ENCODE measurements around the gene PMVK. TPM values are rescaled to one million over a fixed set of nuclear protein-coding genes. Genes with fewer than 3 reads are reported as not detected.

PMVK gene
- total RNA-seq, 1 experiment from 2014 or later, result 26.8 TPM

DNA sequence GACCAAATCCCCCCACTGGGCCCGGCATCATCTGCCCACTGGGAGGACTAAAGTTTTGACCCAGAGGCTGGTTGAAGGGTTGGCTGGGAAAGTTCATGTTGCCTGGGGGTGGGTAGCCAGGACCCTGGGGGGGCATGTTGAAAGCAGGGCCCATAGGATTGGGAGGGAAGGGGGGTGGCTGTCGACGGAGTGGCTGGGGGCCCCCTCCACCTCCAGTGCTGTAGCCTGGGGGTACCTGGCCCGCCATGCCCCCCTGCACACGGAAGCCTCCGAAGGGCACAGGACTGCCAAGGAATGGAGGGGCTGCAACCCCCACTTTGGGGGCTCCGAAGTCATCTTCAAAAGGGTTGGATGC lies 22.9 kb upstream of the PMVK start (continued):
- TF ChIP-seq, protein P1, sequence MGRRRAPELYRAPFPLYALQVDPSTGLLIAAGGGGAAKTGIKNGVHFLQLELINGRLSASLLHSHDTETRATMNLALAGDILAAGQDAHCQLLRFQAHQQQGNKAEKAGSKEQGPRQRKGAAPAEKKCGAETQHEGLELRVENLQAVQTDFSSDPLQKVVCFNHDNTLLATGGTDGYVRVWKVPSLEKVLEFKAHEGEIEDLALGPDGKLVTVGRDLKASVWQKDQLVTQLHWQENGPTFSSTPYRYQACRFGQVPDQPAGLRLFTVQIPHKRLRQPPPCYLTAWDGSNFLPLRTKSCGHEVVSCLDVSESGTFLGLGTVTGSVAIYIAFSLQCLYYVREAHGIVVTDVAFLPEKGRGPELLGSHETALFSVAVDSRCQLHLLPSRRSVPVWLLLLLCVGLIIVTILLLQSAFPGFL (CRISPR knock-in tag; IDR thresholded peaks at IDR 0.05; ENCODE audit: borderline replicate concordance), result no peak
- TF ChIP-seq CREB1 (CRISPR knock-in tag; IDR thresholded peaks at IDR 0.05), result no peak
- TF ChIP-seq ZNF671 (CRISPR knock-in tag; IDR thresholded peaks at IDR 0.05), result no peak
- no peak for TF ChIP-seq NR2C2 (CRISPR knock-in tag; IDR thresholded peaks at IDR 0.05)
- TF ChIP-seq, protein P2, sequence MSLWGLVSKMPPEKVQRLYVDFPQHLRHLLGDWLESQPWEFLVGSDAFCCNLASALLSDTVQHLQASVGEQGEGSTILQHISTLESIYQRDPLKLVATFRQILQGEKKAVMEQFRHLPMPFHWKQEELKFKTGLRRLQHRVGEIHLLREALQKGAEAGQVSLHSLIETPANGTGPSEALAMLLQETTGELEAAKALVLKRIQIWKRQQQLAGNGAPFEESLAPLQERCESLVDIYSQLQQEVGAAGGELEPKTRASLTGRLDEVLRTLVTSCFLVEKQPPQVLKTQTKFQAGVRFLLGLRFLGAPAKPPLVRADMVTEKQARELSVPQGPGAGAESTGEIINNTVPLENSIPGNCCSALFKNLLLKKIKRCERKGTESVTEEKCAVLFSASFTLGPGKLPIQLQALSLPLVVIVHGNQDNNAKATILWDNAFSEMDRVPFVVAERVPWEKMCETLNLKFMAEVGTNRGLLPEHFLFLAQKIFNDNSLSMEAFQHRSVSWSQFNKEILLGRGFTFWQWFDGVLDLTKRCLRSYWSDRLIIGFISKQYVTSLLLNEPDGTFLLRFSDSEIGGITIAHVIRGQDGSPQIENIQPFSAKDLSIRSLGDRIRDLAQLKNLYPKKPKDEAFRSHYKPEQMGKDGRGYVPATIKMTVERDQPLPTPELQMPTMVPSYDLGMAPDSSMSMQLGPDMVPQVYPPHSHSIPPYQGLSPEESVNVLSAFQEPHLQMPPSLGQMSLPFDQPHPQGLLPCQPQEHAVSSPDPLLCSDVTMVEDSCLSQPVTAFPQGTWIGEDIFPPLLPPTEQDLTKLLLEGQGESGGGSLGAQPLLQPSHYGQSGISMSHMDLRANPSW (CRISPR knock-in tag; conservative IDR thresholded peaks at IDR 0.05; ENCODE audit: low read depth), result no peak

DNA sequence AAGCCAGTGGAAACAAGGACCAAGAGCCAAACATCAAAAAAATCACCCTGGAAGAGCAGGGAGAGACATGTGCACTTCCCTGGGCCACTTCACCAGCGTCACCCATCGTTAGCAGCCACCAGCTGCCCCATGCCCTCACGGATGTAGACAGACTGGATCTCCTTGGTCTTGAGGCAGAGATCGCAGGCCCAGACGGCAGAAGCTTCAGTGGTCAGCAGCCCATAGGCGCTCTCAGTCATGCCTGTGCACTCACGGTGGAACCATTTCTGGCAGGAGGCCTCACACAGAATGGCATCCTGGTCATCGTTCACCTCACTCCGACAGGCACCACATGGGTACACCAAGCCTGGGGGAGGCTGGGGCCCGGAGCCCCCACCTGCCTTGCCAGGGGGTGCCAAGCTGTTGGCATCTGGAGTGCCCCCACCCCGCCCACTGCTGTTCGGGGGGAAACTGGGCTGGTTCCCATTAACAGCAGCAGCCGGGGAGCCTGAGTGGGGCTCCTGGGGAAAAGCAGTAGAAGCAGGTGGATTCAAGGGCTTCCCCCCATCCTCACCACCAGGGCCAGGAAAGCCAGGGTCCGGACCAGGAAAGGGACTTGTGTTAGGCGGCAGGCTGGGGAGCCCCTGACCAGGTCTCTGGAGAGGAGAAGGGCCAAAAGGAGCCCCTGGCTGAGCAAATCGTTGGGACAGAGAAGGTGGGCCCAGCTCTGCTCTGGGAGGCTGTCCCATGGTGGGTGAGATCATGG lies 22.3 kb upstream of the PMVK start:
- H3K36me3 Mint-ChIP-seq, result peaks cover 21% of the 10 kb centered on the region
- DNase-seq (ENCODE audit: low spot score) (no peak), ATAC-seq (no peak)
- TF ChIP-seq ATF1 (CRISPR knock-in tag; IDR thresholded peaks at IDR 0.05) (no peak), NR1H2 (CRISPR knock-in tag; IDR thresholded peaks at IDR 0.05) (no peak), SP1 (CRISPR knock-in tag; conservative IDR thresholded peaks at IDR 0.05) (no peak), ZNF671 (CRISPR knock-in tag; IDR thresholded peaks at IDR 0.05) (no peak), HMGA2 (CRISPR knock-in tag; IDR thresholded peaks at IDR 0.05) (no peak), ZNF138 (CRISPR knock-in tag; conservative IDR thresholded peaks at IDR 0.05) (no peak), TP53 (CRISPR knock-in tag; IDR thresholded peaks at IDR 0.05) (no peak), TCF7 (CRISPR knock-in tag; IDR thresholded peaks at IDR 0.05; ENCODE audit: low read depth) (no peak), ELF4 (CRISPR knock-in tag; IDR thresholded peaks at IDR 0.05; ENCODE audit: low read depth) (no peak)
- TF ChIP-seq, protein P3, sequence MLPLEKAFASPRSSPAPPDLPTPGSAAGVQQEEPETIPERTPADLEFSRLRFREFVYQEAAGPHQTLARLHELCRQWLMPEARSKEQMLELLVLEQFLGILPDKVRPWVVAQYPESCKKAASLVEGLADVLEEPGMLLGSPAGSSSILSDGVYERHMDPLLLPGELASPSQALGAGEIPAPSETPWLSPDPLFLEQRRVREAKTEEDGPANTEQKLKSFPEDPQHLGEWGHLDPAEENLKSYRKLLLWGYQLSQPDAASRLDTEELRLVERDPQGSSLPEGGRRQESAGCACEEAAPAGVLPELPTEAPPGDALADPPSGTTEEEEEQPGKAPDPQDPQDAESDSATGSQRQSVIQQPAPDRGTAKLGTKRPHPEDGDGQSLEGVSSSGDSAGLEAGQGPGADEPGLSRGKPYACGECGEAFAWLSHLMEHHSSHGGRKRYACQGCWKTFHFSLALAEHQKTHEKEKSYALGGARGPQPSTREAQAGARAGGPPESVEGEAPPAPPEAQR (CRISPR knock-in tag; IDR thresholded peaks at IDR 0.05), result no peak
- TF ChIP-seq, protein P4, sequence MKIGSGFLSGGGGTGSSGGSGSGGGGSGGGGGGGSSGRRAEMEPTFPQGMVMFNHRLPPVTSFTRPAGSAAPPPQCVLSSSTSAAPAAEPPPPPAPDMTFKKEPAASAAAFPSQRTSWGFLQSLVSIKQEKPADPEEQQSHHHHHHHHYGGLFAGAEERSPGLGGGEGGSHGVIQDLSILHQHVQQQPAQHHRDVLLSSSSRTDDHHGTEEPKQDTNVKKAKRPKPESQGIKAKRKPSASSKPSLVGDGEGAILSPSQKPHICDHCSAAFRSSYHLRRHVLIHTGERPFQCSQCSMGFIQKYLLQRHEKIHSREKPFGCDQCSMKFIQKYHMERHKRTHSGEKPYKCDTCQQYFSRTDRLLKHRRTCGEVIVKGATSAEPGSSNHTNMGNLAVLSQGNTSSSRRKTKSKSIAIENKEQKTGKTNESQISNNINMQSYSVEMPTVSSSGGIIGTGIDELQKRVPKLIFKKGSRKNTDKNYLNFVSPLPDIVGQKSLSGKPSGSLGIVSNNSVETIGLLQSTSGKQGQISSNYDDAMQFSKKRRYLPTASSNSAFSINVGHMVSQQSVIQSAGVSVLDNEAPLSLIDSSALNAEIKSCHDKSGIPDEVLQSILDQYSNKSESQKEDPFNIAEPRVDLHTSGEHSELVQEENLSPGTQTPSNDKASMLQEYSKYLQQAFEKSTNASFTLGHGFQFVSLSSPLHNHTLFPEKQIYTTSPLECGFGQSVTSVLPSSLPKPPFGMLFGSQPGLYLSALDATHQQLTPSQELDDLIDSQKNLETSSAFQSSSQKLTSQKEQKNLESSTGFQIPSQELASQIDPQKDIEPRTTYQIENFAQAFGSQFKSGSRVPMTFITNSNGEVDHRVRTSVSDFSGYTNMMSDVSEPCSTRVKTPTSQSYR (CRISPR knock-in tag; IDR thresholded peaks at IDR 0.05), result no peak
- TF ChIP-seq, protein P5, sequence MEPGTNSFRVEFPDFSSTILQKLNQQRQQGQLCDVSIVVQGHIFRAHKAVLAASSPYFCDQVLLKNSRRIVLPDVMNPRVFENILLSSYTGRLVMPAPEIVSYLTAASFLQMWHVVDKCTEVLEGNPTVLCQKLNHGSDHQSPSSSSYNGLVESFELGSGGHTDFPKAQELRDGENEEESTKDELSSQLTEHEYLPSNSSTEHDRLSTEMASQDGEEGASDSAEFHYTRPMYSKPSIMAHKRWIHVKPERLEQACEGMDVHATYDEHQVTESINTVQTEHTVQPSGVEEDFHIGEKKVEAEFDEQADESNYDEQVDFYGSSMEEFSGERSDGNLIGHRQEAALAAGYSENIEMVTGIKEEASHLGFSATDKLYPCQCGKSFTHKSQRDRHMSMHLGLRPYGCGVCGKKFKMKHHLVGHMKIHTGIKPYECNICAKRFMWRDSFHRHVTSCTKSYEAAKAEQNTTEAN (CRISPR knock-in tag; IDR thresholded peaks at IDR 0.05), result no peak
- TF ChIP-seq, protein P6, sequence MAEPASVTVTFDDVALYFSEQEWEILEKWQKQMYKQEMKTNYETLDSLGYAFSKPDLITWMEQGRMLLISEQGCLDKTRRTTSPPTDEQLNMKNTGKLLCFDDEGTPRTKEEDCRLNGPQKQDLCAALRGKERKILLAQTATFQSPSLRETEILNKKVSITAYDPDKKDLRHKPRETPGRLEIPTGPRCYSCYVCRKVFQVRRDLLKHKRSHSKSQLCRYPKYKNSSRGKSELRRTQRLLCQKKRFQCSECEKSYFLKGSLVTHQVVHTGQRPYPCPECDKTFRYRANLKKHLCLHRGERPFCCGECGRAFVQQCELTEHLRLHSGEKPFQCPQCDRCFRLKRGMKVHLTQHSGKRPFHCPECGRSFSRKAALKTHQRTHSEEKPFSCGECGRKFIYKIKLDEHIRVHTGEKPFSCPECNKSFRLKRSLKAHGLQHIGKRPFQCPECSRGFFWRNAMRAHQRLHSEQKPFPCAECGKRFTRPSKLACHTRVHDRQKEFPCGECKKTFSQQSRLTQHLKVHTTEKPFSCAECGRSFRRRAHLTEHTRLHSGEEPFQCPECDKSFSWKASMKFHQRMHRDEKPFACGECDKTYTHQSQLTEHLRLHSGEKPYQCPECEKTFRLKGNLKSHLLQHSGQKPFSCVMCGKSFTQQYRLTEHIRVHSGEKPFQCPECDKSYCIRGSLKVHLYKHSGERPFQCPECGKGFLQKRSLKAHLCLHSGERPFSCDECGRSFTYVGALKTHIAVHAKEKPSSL (CRISPR knock-in tag; conservative IDR thresholded peaks at IDR 0.05), result no peak
- H3K27me3 Mint-ChIP-seq (ENCODE audit: low read depth), result no peaks in the 10 kb centered on the region
- no peak overlapping the region for H3K4me3 Mint-ChIP-seq
- no peak overlapping the region for H3K27ac Mint-ChIP-seq
- POLR2A ChIA-PET, result interaction anchor here (0.5 to 4.6 kb wide), 2 partner anchors 13 to 404 kb away, joined by 3 to 66 read pairs; partner anchors contain the start of genes CKS1B and SHC1
- H3K4me1 Mint-ChIP-seq, result peaks cover 59% of the 10 kb centered on the region
- H3K9me3 Mint-ChIP-seq, result no peaks in the 10 kb centered on the region
- CTCF ChIA-PET, result interaction anchor here (1.2 kb wide), 1 partner anchor 59 kb away, joined by 3 read pairs; no protein-coding TSS in a partner anchor
